Sigmoid colon (tissue), 7 donors: ENCODE measurements around the gene CCM2L. TPM values are rescaled to one million over a fixed set of nuclear protein-coding genes. Genes with fewer than 3 reads are reported as not detected.

ENCODE experiments used
- DNase-seq: peaks from one replicate; pipeline ENCODE4 v3.0.0-alpha.2; 2019
- H3K27ac ChIP-seq, 4 donors: fragments of 200-600 bp; sonication (generic); one replicate each; pipeline ENCODE4 v1.5.1; 2016 to 2019; ENCODE audit warnings: mild to moderate bottlenecking in 1 of 4
- H3K27me3 ChIP-seq, 3 donors: fragments of 200-600 bp; sonication (generic); one replicate each; pipeline ENCODE4 v1.5.1; 2019; ENCODE audit warnings: mild to moderate bottlenecking in 1 of 3
- H3K36me3 ChIP-seq, 4 donors: fragments of 200-600 bp; sonication (generic); one replicate each; pipeline ENCODE4 v1.5.1; 2016 to 2019
- H3K4me1 ChIP-seq, 4 donors: fragments of 200-600 bp; sonication (generic); one replicate each; pipeline ENCODE4 v1.5.1; 2017 to 2019
- H3K4me3 ChIP-seq, 4 donors: fragments of 200-600 bp; sonication (generic); one replicate each; pipeline ENCODE4 v1.5.1; 2017 to 2019; ENCODE audit warnings: mild to moderate bottlenecking in 2 of 4, moderate library complexity in 1 of 4
- H3K9me3 ChIP-seq, 4 donors: fragments of 200-600 bp in 3 of 4; sonication (generic) in 3 of 4; one replicate each; pipeline versions ENCODE4 v1.5.1 to v1.6.1; 2013 to 2019
- CTCF ChIP-seq, 4 experiments: fragments of 450-650 bp in 3 of 4; fragments of 200-600 bp in 1 of 4; IDR thresholded peaks; one replicate each; pipeline ENCODE4 v1.5.1; 2016 to 2019; ENCODE audit warnings: antibody characterized with exemption in 4 of 4, mild to moderate bottlenecking in 3 of 4, moderate library complexity in 2 of 4
- EP300 ChIP-seq, 4 donors: sonication (generic); formaldehyde crosslinking; IDR thresholded peaks; one replicate each; pipeline ENCODE4 v1.6.1; 2017; ENCODE audit warnings: antibody characterized with exemption in 4 of 4
- POLR2A ChIP-seq, 2 donors: fragments of 450-650 bp; IDR thresholded peaks; one replicate each; pipeline ENCODE4 v1.6.1; 2016; ENCODE audit warnings: antibody characterized with exemption in 2 of 2, mild to moderate bottlenecking in 2 of 2, moderate library complexity in 2 of 2
- POLR2AphosphoS5 ChIP-seq, 4 donors: sonication (generic); formaldehyde crosslinking; IDR thresholded peaks; one replicate each; pipeline ENCODE4 v1.6.1; 2017; ENCODE audit warnings: antibody characterized with exemption in 4 of 4
- WGBS, 2 donors: extraction: QIAGEN DNeasy Blood & Tissue Kit; methylation state at CpG; one replicate each; pipeline ENCODE4 v1.1.7; 2013; 5-methylcytosine and 5-hydroxymethylcytosine counted together
- intact Hi-C: fragments of 100-400 bp; cut with DNase I; formaldehyde crosslinking; loops from one replicate; pipeline ENCODE4 v1.15.1; 2023
- polyA plus RNA-seq, 3 donors: library from polyadenylated mRNA; stranded (reverse); fragments of 200-250 nt; gene quantifications; one replicate each; pipeline ENCODE4 v1.2.3, GENCODE V29; 2013
- total RNA-seq, 4 donors: library from RNA; depleted of rRNA; stranded (reverse); fragments of >200 nt; gene quantifications; one replicate each; pipeline ENCODE4 v1.1.0, GENCODE V29; 2016
- donor health status: healthy with polysubstance abuse.
- donor health status: Bipolar disorder and iron deficiency.
- donor health status: healthy.

CCM2L gene
- total and polyA plus RNA-seq, 7 donors: 0.46 to 5.8 (median 2.5) TPM

- Histone ChIP-seq H3K36me3 (no peaks in the 10 kb centered on the region), H3K9me3 (no peaks in the 10 kb centered on the region), H3K27ac (no peak overlapping the region), H3K4me1 (no peaks in the 10 kb centered on the region), H3K27me3 (peaks cover 6 to 65% (median 24%) of the 10 kb centered on the region in 3 donors), H3K4me3 (no peak overlapping the region)
- TF ChIP-seq POLR2A (IDR thresholded peaks at IDR 0.05) (no peak), EP300 (IDR thresholded peaks at IDR 0.05) (no peak), CTCF (IDR thresholded peaks at IDR 0.05) (no peak), POLR2AphosphoS5 (IDR thresholded peaks at IDR 0.05) (no peak)
- DNase-seq: no peak
- intact Hi-C loops: no loop called here
- WGBS, 2 donors: 54 to 77% methylated on average over 4 of the region's 4 CpGs
Measured at GRCh38 chr20:32037929-32038328, 27.7 kb downstream of the CCM2L start.

GRCh38 chr20:32040142-32040953, 30.1 kb downstream of the CCM2L start:
- no peaks in the 10 kb centered on the region for H3K4me1 ChIP-seq
- H3K4me3 ChIP-seq: no peak overlapping the region
- DNase-seq: no peak
- H3K27me3 ChIP-seq: peaks cover 3 to 41% (median 6%) of the 10 kb centered on the region in 3 donors
- H3K36me3 ChIP-seq: no peaks in the 10 kb centered on the region
- intact Hi-C loops: no loop called here
- WGBS, 2 donors: 40 to 43% methylated on average over 10 of the region's 10 CpGs
- TF ChIP-seq POLR2AphosphoS5 (IDR thresholded peaks at IDR 0.05): no peak
- TF ChIP-seq EP300 (IDR thresholded peaks at IDR 0.05): no peak
- TF ChIP-seq CTCF (IDR thresholded peaks at IDR 0.05): no peak
- TF ChIP-seq POLR2A (IDR thresholded peaks at IDR 0.05): no peak
- H3K27ac ChIP-seq: no peak overlapping the region
- H3K9me3 ChIP-seq: no peaks in the 10 kb centered on the region

GRCh38 chr20:32045999-32046398, 35.8 kb downstream of the CCM2L start:
- Histone ChIP-seq H3K4me3 (no peak overlapping the region), H3K36me3 (no peaks in the 10 kb centered on the region), H3K9me3 (no peaks in the 10 kb centered on the region), H3K4me1 (no peaks in the 10 kb centered on the region), H3K27ac (no peak overlapping the region), H3K27me3 (peaks cover 0 to 19% (median 18%) of the 10 kb centered on the region in 3 donors)
- DNase-seq: no peak
- TF ChIP-seq CTCF (IDR thresholded peaks at IDR 0.05) (no peak), POLR2AphosphoS5 (IDR thresholded peaks at IDR 0.05) (no peak), POLR2A (IDR thresholded peaks at IDR 0.05) (no peak), EP300 (IDR thresholded peaks at IDR 0.05) (no peak)
- intact Hi-C loops: no loop called here
- 66 to 75% methylated on average over 3 of the region's 3 CpGs for WGBS, 2 donors

GRCh38 chr20:32050324-32050841, 40.1 kb downstream of the CCM2L start:
- Histone ChIP-seq H3K27ac (no peak overlapping the region), H3K36me3 (no peaks in the 10 kb centered on the region), H3K27me3 (peaks cover 20 to 56% (median 49%) of the 10 kb centered on the region in 3 donors), H3K4me1 (peaks cover 0 to 14% (median 9%) of the 10 kb centered on the region in 4 donors), H3K9me3 (no peaks in the 10 kb centered on the region), H3K4me3 (no peak overlapping the region)
- DNase-seq: no peak
- intact Hi-C loops: loop anchor here (10.0 kb wide), 1 partner anchor 56 kb away; no protein-coding TSS in a partner anchor
- TF ChIP-seq CTCF (IDR thresholded peaks at IDR 0.05) (no peak), POLR2A (IDR thresholded peaks at IDR 0.05) (no peak), EP300 (IDR thresholded peaks at IDR 0.05) (no peak), POLR2AphosphoS5 (IDR thresholded peaks at IDR 0.05) (no peak)
- WGBS, 2 donors: 85 to 92% methylated on average over 4 of the region's 4 CpGs
